Measurements from ENCODE around the gene ABCC8. TPM values are rescaled to one million over a fixed set of nuclear protein-coding genes. Genes with fewer than 3 reads are reported as not detected.

The ABCC8 gene
- total and polyA plus RNA-seq, 9 of the 15 experiments (the other 6 are each of a cell fraction or from before 2014, with no cell fraction given), result not detected

DNA sequence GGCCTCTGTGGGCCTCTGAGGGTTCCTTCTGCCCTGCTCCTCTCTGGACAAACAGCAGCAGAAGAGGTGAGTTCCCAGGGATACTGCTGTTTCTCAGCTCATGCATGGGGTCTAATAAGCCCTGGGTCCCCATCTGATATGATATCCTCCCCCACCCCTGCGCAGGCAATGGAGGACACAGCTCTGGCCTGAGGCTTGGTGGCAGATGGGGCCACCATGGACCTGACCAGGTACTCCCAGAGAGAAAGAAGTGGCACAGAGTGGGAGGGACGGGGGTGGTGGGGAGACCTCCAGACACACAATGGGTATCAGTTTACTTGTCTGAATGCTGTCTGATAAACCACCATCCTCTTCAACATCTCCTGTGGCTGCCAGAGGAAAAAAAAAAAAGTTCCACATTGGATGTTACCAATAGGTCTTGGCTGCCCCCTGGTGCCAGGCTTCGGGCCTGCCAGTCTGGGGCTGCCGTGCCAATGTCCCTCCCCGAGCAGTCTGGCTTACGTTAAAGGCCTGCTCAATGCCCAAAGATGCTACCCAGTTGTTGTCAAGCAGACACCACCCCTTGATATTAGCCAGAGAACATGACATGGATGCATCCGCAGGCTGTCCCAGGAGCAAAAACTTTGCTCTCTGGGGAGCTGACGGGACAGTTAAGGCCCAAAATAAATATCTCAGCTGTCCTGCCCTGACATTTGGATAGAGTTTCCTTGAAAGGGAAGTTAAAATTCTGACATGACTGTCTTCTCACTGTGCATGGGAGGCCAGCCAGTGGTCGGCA is 27.9 kb upstream of the ABCC8 start (continued):
- TF ChIP-seq, protein P1, sequence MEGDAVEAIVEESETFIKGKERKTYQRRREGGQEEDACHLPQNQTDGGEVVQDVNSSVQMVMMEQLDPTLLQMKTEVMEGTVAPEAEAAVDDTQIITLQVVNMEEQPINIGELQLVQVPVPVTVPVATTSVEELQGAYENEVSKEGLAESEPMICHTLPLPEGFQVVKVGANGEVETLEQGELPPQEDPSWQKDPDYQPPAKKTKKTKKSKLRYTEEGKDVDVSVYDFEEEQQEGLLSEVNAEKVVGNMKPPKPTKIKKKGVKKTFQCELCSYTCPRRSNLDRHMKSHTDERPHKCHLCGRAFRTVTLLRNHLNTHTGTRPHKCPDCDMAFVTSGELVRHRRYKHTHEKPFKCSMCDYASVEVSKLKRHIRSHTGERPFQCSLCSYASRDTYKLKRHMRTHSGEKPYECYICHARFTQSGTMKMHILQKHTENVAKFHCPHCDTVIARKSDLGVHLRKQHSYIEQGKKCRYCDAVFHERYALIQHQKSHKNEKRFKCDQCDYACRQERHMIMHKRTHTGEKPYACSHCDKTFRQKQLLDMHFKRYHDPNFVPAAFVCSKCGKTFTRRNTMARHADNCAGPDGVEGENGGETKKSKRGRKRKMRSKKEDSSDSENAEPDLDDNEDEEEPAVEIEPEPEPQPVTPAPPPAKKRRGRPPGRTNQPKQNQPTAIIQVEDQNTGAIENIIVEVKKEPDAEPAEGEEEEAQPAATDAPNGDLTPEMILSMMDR (IDR thresholded peaks at IDR 0.05 in 2 of 3, conservative IDR thresholded peaks at IDR 0.05 in 1 of 3; ENCODE audit: insufficient read depth in 2 of 3, low read depth in 1 of 3, low read length in 3 of 3), result peak; percentile 76 to 77 (median 76)
- TF ChIP-seq RFX1 (IDR thresholded peaks at IDR 0.05) (no peak), YBX1 (IDR thresholded peaks at IDR 0.05) (no peak), SMC3 (conservative IDR thresholded peaks at IDR 0.05; ENCODE audit: insufficient read depth, low read depth, low read length) (peak; percentile 77), TGIF2 (CRISPR knock-in tag; IDR thresholded peaks at IDR 0.05) (no peak), RAD21 (CRISPR knock-in tag; conservative IDR thresholded peaks at IDR 0.05 in 1 of 2, IDR thresholded peaks at IDR 0.05 in 1 of 2) (peak; percentile 76 to 78), PHB (CRISPR knock-in tag; IDR thresholded peaks at IDR 0.05) (no peak), HDAC8 (tag; IDR thresholded peaks at IDR 0.05) (no peak), ESRRB (CRISPR knock-in tag; IDR thresholded peaks at IDR 0.05; ENCODE audit: borderline replicate concordance) (no peak), EZH2 (IDR thresholded peaks at IDR 0.05; ENCODE audit: borderline replicate concordance, low read depth, low read length) (no peak), POLR2AphosphoS2 (IDR thresholded peaks at IDR 0.05; ENCODE audit: low read length) (no peak), ETV6 (IDR thresholded peaks at IDR 0.05; ENCODE audit: borderline replicate concordance in 1 of 2, low read depth in 2 of 2, low read length in 1 of 2) (no peak), ETV6 (CRISPR knock-in tag; IDR thresholded peaks at IDR 0.05; ENCODE audit: borderline replicate concordance) (no peak), ZNF384 (IDR thresholded peaks at IDR 0.05; ENCODE audit: low read depth, low read length) (peak; percentile 98), ARID2 (IDR thresholded peaks at IDR 0.05) (peak; percentile 37; the same call in 1 of the 2 replicates), TEAD2 (tag; IDR thresholded peaks at IDR 0.05) (no peak), CXXC5 (CRISPR knock-in tag; IDR thresholded peaks at IDR 0.05) (no peak)
- TF ChIP-seq, protein P2, sequence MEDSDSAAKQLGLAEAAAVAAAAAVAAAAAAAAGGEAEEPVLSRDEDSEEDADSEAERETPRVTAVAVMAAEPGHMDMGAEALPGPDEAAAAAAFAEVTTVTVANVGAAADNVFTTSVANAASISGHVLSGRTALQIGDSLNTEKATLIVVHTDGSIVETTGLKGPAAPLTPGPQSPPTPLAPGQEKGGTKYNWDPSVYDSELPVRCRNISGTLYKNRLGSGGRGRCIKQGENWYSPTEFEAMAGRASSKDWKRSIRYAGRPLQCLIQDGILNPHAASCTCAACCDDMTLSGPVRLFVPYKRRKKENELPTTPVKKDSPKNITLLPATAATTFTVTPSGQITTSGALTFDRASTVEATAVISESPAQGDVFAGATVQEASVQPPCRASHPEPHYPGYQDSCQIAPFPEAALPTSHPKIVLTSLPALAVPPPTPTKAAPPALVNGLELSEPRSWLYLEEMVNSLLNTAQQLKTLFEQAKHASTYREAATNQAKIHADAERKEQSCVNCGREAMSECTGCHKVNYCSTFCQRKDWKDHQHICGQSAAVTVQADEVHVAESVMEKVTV (CRISPR knock-in tag; IDR thresholded peaks at IDR 0.05), result peak; percentile 58
- TF ChIP-seq, protein P3, sequence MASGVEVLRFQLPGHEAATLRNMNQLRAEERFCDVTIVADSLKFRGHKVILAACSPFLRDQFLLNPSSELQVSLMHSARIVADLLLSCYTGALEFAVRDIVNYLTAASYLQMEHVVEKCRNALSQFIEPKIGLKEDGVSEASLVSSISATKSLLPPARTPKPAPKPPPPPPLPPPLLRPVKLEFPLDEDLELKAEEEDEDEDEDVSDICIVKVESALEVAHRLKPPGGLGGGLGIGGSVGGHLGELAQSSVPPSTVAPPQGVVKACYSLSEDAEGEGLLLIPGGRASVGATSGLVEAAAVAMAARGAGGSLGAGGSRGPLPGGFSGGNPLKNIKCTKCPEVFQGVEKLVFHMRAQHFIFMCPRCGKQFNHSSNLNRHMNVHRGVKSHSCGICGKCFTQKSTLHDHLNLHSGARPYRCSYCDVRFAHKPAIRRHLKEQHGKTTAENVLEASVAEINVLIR (CRISPR knock-in tag; IDR thresholded peaks at IDR 0.05), result no peak
- TF ChIP-seq, protein P4, sequence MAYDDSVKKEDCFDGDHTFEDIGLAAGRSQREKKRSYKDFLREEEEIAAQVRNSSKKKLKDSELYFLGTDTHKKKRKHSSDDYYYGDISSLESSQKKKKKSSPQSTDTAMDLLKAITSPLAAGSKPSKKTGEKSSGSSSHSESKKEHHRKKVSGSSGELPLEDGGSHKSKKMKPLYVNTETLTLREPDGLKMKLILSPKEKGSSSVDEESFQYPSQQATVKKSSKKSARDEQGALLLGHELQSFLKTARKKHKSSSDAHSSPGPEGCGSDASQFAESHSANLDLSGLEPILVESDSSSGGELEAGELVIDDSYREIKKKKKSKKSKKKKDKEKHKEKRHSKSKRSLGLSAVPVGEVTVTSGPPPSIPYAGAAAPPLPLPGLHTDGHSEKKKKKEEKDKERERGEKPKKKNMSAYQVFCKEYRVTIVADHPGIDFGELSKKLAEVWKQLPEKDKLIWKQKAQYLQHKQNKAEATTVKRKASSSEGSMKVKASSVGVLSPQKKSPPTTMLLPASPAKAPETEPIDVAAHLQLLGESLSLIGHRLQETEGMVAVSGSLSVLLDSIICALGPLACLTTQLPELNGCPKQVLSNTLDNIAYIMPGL (CRISPR knock-in tag; IDR thresholded peaks at IDR 0.05), result no peak
